ENCODE data around the gene MLN.

- no peak for TF ChIP-seq MXI1 (conservative IDR thresholded peaks at IDR 0.05; ENCODE audit: poor library complexity, severe bottlenecking)
- TF ChIP-seq EP300 (conservative IDR thresholded peaks at IDR 0.05; ENCODE audit: poor library complexity, severe bottlenecking): peak; percentile 35
- no peak for TF ChIP-seq EZH2 (IDR thresholded peaks at IDR 0.05; ENCODE audit: borderline replicate concordance, insufficient read depth, low read length, poor library complexity, severe bottlenecking)
- no peak for TF ChIP-seq CTCF (IDR thresholded peaks at IDR 0.05; ENCODE audit: poor library complexity, severe bottlenecking)
- no peak for TF ChIP-seq RAD21 (conservative IDR thresholded peaks at IDR 0.05)
- TF ChIP-seq REST (IDR thresholded peaks at IDR 0.05; ENCODE audit: borderline replicate concordance): peak; percentile 30
- peak; percentile 50 for TF ChIP-seq POLR2AphosphoS5 (IDR thresholded peaks at IDR 0.05)
Observed at GRCh38 chr6:33778444-33779121, 25.2 kb downstream of the MLN start.

All from neural cell (in vitro differentiated cells).